Stimulated activated CD4-positive, alpha-beta T cell treated with anti-CD3 and anti-CD28 coated beads, Interleukin-1b, Interleukin-23, amount 100 ng/mL, for 24 hours (primary cell): ENCODE data around the gene PIM2.

Source experiments
- DNase-seq, 4 experiments: peaks; one replicate each; pipeline ENCODE4 v3.0.0-alpha.2; 2020; ENCODE audit warnings: low read depth in 4 of 4, low spot score in 1 of 4

PIM2 gene

GRCh38 chrX:48936429-48937053 is 17.7 kb upstream of the PIM2 start:
- DNase-seq = no peak

- no peak for DNase-seq
These were observed 16.5 kb upstream of the PIM2 start for GRCh38 chrX:48935301-48935670.

- no peak for DNase-seq
These were observed 15.9 kb upstream of the PIM2 start for GRCh38 chrX:48934581-48935300.

- no peak for DNase-seq
These were observed 14.9 kb upstream of the PIM2 start for GRCh38 chrX:48933757-48934156.

GRCh38 chrX:48927736-48928382 is 9.0 kb upstream of the PIM2 start:
- no peak for DNase-seq

- no peak for DNase-seq
These were observed 8.3 kb upstream of the PIM2 start for GRCh38 chrX:48927123-48927522.

GRCh38 chrX:48924270-48924669 is 5.4 kb upstream of the PIM2 start:
- no peak for DNase-seq

GRCh38 chrX:48923771-48924170 is 4.9 kb upstream of the PIM2 start:
- no peak for DNase-seq

- DNase-seq = no peak
These were observed 1.9 kb upstream of the PIM2 start for GRCh38 chrX:48920718-48921104.

GRCh38 chrX:48919947-48920717 is 1.3 kb upstream of the PIM2 start:
- DNase-seq = no peak

GRCh38 chrX:48919360-48919841 is 577 bp upstream of the PIM2 start:
- DNase-seq = no peak

GRCh38 chrX:48918301-48918642 is 552 bp downstream of the PIM2 start:
- DNase-seq = no peak

GRCh38 chrX:48917139-48918001 is 1.5 kb downstream of the PIM2 start:
- DNase-seq = peak; percentile 53 to 74 (median 68)

- no peak for DNase-seq
These were observed 4.0 kb downstream of the PIM2 start for GRCh38 chrX:48914593-48915493.

- DNase-seq = no peak
These were observed 5.0 kb downstream of the PIM2 start for GRCh38 chrX:48913605-48914366.

GRCh38 chrX:48911412-48912182 is 7.2 kb downstream of the PIM2 start, which contains the start of gene SLC35A2:
Gene SLC35A2 (minus strand): TSS chrX:48911646. CDS start chrX:48911636, 10 bp downstream.
- peak; percentile 65 to 78 (median 74) for DNase-seq

GRCh38 chrX:48910926-48911411 is 7.9 kb downstream of the PIM2 start:
- no peak for DNase-seq
